Measurements from ENCODE around the gene ACSS1.

DNA sequence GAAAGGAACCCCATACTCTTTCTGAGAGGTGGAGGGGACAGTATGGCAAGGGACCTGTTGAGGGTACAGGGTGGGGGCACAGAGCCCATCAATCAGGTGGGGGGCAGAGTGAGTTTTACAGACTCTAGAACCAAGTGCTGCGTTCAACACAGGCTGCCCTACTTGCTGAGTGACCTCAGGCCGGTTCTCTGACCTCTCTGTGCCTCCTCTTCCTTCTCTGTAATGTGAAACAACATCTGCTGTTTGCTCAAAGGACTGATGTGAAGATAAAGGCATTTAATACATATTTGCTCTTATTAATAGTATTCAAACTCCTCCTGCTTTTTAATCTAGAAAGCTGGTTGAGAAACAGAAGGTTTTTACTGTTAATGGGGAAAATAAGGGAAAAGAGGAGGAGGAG is 39.5 kb downstream of the ACSS1 start:
- TF ChIP-seq RELA (CRISPR knock-in tag; IDR thresholded peaks at IDR 0.05; ENCODE audit: borderline replicate concordance) (no peak), NFE2L1 (CRISPR knock-in tag; IDR thresholded peaks at IDR 0.05) (no peak), ZNF423 (CRISPR knock-in tag; IDR thresholded peaks at IDR 0.05) (no peak), FOXP1 (CRISPR knock-in tag; IDR thresholded peaks at IDR 0.05; ENCODE audit: borderline replicate concordance) (no peak), ZNF263 (CRISPR knock-in tag; IDR thresholded peaks at IDR 0.05; ENCODE audit: low read depth) (no peak), ELF4 (CRISPR knock-in tag; IDR thresholded peaks at IDR 0.05; ENCODE audit: low read depth) (no peak), ESRRA (CRISPR knock-in tag; IDR thresholded peaks at IDR 0.05; ENCODE audit: borderline replicate concordance) (no peak)
- TF ChIP-seq, protein P1, sequence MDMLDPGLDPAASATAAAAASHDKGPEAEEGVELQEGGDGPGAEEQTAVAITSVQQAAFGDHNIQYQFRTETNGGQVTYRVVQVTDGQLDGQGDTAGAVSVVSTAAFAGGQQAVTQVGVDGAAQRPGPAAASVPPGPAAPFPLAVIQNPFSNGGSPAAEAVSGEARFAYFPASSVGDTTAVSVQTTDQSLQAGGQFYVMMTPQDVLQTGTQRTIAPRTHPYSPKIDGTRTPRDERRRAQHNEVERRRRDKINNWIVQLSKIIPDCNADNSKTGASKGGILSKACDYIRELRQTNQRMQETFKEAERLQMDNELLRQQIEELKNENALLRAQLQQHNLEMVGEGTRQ (CRISPR knock-in tag; IDR thresholded peaks at IDR 0.05), result no peak
- TF ChIP-seq, protein P2, sequence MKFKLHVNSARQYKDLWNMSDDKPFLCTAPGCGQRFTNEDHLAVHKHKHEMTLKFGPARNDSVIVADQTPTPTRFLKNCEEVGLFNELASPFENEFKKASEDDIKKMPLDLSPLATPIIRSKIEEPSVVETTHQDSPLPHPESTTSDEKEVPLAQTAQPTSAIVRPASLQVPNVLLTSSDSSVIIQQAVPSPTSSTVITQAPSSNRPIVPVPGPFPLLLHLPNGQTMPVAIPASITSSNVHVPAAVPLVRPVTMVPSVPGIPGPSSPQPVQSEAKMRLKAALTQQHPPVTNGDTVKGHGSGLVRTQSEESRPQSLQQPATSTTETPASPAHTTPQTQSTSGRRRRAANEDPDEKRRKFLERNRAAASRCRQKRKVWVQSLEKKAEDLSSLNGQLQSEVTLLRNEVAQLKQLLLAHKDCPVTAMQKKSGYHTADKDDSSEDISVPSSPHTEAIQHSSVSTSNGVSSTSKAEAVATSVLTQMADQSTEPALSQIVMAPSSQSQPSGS (CRISPR knock-in tag; IDR thresholded peaks at IDR 0.05; ENCODE audit: borderline replicate concordance, low read depth), result no peak
- TF ChIP-seq, protein P3, sequence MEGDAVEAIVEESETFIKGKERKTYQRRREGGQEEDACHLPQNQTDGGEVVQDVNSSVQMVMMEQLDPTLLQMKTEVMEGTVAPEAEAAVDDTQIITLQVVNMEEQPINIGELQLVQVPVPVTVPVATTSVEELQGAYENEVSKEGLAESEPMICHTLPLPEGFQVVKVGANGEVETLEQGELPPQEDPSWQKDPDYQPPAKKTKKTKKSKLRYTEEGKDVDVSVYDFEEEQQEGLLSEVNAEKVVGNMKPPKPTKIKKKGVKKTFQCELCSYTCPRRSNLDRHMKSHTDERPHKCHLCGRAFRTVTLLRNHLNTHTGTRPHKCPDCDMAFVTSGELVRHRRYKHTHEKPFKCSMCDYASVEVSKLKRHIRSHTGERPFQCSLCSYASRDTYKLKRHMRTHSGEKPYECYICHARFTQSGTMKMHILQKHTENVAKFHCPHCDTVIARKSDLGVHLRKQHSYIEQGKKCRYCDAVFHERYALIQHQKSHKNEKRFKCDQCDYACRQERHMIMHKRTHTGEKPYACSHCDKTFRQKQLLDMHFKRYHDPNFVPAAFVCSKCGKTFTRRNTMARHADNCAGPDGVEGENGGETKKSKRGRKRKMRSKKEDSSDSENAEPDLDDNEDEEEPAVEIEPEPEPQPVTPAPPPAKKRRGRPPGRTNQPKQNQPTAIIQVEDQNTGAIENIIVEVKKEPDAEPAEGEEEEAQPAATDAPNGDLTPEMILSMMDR (IDR thresholded peaks at IDR 0.05), result no peak
- TF ChIP-seq, protein P4, sequence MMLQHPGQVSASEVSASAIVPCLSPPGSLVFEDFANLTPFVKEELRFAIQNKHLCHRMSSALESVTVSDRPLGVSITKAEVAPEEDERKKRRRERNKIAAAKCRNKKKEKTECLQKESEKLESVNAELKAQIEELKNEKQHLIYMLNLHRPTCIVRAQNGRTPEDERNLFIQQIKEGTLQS (CRISPR knock-in tag; conservative IDR thresholded peaks at IDR 0.05), result no peak

Data from WTC11 (cell line).